ENCODE measurements around the gene CDKN2AIP.

The CDKN2AIP gene

GRCh38 chr4:183444214-183445096 lies at the start of gene CDKN2AIP:
CDKN2AIP (plus strand) TSS chr4:183444636; CDS start chr4:183444798, 162 bp downstream.
- DNase-seq = peak; percentile 98

GRCh38 chr4:183395395-183395794 lies 49.0 kb upstream of the CDKN2AIP start:
- DNase-seq = no peak

GRCh38 chr4:183396227-183396637 lies 48.2 kb upstream of the CDKN2AIP start:
- no peak for DNase-seq

- DNase-seq = no peak
Measured at GRCh38 chr4:183397741-183398297, 46.6 kb upstream of the CDKN2AIP start.

GRCh38 chr4:183398298-183399125 lies 45.9 kb upstream of the CDKN2AIP start:
- peak; percentile 86 for DNase-seq

GRCh38 chr4:183399126-183399522 lies 45.3 kb upstream of the CDKN2AIP start:
- DNase-seq = no peak

GRCh38 chr4:183399616-183400015 lies 44.8 kb upstream of the CDKN2AIP start:
- no peak for DNase-seq

- no peak for DNase-seq
Measured at GRCh38 chr4:183400035-183400434, 44.4 kb upstream of the CDKN2AIP start.

GRCh38 chr4:183401473-183401872 lies 43.0 kb upstream of the CDKN2AIP start:
- no peak for DNase-seq

GRCh38 chr4:183402771-183403170 lies 41.7 kb upstream of the CDKN2AIP start:
- no peak for DNase-seq

GRCh38 chr4:183403486-183403885 lies 41.0 kb upstream of the CDKN2AIP start:
- DNase-seq = no peak

- no peak for DNase-seq
Measured at GRCh38 chr4:183403961-183404360, 40.5 kb upstream of the CDKN2AIP start.

GRCh38 chr4:183405303-183405702 lies 39.1 kb upstream of the CDKN2AIP start:
- no peak for DNase-seq

GRCh38 chr4:183407128-183407585 lies 37.3 kb upstream of the CDKN2AIP start:
- DNase-seq = peak; percentile 99

- no peak for DNase-seq
Measured at GRCh38 chr4:183407635-183408464, 36.6 kb upstream of the CDKN2AIP start.

GRCh38 chr4:183408796-183409195 lies 35.6 kb upstream of the CDKN2AIP start:
- DNase-seq = no peak

GRCh38 chr4:183409483-183409882 lies 35.0 kb upstream of the CDKN2AIP start:
- DNase-seq = no peak

GRCh38 chr4:183409934-183410333 lies 34.5 kb upstream of the CDKN2AIP start:
- DNase-seq = no peak

- no peak for DNase-seq
Measured at GRCh38 chr4:183411291-183411861, 33.1 kb upstream of the CDKN2AIP start.

GRCh38 chr4:183412821-183413220 lies 31.6 kb upstream of the CDKN2AIP start:
- DNase-seq = no peak

GRCh38 chr4:183413234-183414200 lies 30.9 kb upstream of the CDKN2AIP start:
- no peak for DNase-seq
